ENCODE results near the gene DLEC1.

DNA sequence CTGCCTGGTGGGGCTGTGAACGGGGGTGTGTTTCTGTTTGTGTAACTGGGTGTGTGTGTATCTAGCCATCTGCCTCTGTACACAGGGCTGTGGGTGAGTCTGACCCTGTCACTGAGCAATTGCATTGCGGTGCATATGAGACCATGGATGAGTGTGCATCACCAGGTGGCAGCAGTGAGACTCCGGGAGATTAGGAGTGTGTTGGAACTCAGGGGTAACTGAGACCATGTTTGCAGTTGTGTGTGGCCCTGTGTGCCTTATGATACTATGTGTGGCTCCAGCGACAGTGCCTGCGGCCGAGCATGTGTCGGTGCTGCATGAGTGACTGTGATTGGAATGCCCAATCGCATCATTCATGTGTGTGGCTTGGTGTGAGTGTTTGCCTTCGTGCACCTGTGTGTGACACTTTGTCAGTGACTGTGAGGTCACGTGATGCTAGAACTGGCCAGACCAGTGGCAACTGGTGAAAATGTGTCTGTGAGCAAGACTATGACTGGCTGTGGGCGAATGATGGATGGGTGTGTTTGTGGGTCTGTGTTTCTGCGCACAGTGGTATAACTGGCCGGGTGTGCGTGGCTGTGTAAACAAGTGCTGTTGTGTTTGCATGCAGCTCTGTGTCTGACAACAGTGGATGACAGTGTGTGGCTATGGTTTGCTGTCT, 34.5 kb upstream of the DLEC1 start:
- TF ChIP-seq, protein P1, sequence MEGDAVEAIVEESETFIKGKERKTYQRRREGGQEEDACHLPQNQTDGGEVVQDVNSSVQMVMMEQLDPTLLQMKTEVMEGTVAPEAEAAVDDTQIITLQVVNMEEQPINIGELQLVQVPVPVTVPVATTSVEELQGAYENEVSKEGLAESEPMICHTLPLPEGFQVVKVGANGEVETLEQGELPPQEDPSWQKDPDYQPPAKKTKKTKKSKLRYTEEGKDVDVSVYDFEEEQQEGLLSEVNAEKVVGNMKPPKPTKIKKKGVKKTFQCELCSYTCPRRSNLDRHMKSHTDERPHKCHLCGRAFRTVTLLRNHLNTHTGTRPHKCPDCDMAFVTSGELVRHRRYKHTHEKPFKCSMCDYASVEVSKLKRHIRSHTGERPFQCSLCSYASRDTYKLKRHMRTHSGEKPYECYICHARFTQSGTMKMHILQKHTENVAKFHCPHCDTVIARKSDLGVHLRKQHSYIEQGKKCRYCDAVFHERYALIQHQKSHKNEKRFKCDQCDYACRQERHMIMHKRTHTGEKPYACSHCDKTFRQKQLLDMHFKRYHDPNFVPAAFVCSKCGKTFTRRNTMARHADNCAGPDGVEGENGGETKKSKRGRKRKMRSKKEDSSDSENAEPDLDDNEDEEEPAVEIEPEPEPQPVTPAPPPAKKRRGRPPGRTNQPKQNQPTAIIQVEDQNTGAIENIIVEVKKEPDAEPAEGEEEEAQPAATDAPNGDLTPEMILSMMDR (IDR thresholded peaks at IDR 0.05): peak; percentile 56 to 61 (median 60)
- no peak for TF ChIP-seq POLR2AphosphoS5 (IDR thresholded peaks at IDR 0.05)
- no peak for TF ChIP-seq EP300 (IDR thresholded peaks at IDR 0.05)
